Measurements from ENCODE around the gene PFDN6. TPM values are rescaled to one million over a fixed set of nuclear protein-coding genes. Genes with fewer than 3 reads are reported as not detected.

The PFDN6 gene
- polyA plus RNA-seq, 3 donors, result 26.0 to 36.2 (median 28.4) TPM

DNA sequence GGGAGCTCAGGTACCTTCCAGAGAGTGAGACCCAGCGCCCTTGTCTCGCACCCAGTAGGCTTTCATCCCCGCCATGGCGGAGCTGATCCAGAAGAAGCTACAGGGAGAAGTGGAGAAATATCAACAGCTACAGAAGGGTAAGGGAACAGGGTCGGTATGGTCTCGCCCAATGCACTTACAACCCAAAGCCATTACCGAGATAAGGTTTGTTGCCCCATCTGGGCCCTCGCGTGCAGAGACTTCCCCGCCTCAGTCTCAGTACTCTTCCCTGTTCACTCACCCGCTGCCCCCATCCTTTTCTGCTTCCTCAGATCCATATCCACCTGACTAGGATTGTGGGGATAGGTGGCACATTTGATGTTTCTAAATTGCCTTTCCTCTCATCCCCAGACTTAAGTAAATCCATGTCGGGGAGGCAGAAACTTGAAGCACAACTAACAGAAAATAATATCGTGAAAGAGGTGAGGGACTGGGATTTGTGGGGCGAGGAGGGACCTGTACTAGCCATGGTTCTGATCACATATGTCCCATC is 449 bp downstream of the PFDN6 start:
- H3K36me3 ChIP-seq (replicated peaks in 1 of 2; ENCODE audit: control insufficient read depth in 1 of 2, insufficient read depth in 2 of 2, low read length in 2 of 2), result peaks cover 49 to 70% of the 10 kb centered on the region in 2 donors
- peaks cover 19 to 23% of the 10 kb centered on the region in 2 donors for H3K4me1 ChIP-seq (ENCODE audit: control insufficient read depth in 1 of 2, insufficient read depth in 2 of 2, low read length in 2 of 2)
- no peaks in the 10 kb centered on the region for H3K9me3 Mint-ChIP-seq
- peak in 1 of 3 donors; percentile 28 for DNase-seq
- H3K79me2 ChIP-seq (ENCODE audit: insufficient read depth, low read length), result peaks cover 51% of the 10 kb centered on the region
- peak overlapping the region; percentile 90 for H3K4me2 ChIP-seq (replicated peaks; ENCODE audit: extremely low read depth, low read length, poor library complexity, severe bottlenecking)
- no peaks in the 10 kb centered on the region for H3K27me3 ChIP-seq (ENCODE audit: control insufficient read depth in 2 of 2, insufficient read depth in 2 of 2, low read length in 2 of 2)
- H3K9me3 ChIP-seq (replicated peaks in 1 of 2; ENCODE audit: control insufficient read depth in 1 of 2, insufficient read depth in 1 of 2, low read length in 2 of 2), result no peaks in the 10 kb centered on the region
- peak overlapping the region; percentile 89 to 96 (median 94) for H3K27ac Mint-ChIP-seq
- H3K36me3 Mint-ChIP-seq, result peaks cover 58 to 59% of the 10 kb centered on the region in 2 donors
- H3K27me3 Mint-ChIP-seq (ENCODE audit: low read depth in 3 of 3), result no peaks in the 10 kb centered on the region
- 0% methylated on average over 4 of the region's 14 CpGs for WGBS (ENCODE audit: insufficient coverage)
- peak overlapping the region; percentile 91 for H2AFZ ChIP-seq (ENCODE audit: insufficient read depth, low read depth, low read length, poor library complexity, severe bottlenecking)
- peak overlapping the region; percentile 68 for H3K9ac ChIP-seq (ENCODE audit: insufficient read depth, low read length, poor library complexity, severe bottlenecking)
- peaks cover 49% of the 10 kb centered on the region for H4K20me1 ChIP-seq (ENCODE audit: insufficient read depth, low read length)
- H3K27ac ChIP-seq (ENCODE audit: low read depth in 1 of 2, low read length in 2 of 2), result peak overlapping the region in 1 of 2 donors; percentile 75
- TF ChIP-seq, protein P1, sequence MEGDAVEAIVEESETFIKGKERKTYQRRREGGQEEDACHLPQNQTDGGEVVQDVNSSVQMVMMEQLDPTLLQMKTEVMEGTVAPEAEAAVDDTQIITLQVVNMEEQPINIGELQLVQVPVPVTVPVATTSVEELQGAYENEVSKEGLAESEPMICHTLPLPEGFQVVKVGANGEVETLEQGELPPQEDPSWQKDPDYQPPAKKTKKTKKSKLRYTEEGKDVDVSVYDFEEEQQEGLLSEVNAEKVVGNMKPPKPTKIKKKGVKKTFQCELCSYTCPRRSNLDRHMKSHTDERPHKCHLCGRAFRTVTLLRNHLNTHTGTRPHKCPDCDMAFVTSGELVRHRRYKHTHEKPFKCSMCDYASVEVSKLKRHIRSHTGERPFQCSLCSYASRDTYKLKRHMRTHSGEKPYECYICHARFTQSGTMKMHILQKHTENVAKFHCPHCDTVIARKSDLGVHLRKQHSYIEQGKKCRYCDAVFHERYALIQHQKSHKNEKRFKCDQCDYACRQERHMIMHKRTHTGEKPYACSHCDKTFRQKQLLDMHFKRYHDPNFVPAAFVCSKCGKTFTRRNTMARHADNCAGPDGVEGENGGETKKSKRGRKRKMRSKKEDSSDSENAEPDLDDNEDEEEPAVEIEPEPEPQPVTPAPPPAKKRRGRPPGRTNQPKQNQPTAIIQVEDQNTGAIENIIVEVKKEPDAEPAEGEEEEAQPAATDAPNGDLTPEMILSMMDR (IDR thresholded peaks at IDR 0.05), result no peak
- intact Hi-C loops (cut with micrococcal nuclease), result loop anchor here in 1 of 2 donors (2.0 to 10.0 kb wide), 2 partner anchors 17 to 105 kb away; partner anchors contain the start of genes KIFC1 and RPS18
- H3K4me3 ChIP-seq (replicated peaks in 1 of 3; ENCODE audit: low read depth in 2 of 3, low read length in 3 of 3), result peak overlapping the region; percentile 81 to 99 (median 82)
- H3K4me1 Mint-ChIP-seq, result peaks cover 33% of the 10 kb centered on the region
- H3K4me3 Mint-ChIP-seq, result peak overlapping the region; percentile 99 to 100

DNA sequence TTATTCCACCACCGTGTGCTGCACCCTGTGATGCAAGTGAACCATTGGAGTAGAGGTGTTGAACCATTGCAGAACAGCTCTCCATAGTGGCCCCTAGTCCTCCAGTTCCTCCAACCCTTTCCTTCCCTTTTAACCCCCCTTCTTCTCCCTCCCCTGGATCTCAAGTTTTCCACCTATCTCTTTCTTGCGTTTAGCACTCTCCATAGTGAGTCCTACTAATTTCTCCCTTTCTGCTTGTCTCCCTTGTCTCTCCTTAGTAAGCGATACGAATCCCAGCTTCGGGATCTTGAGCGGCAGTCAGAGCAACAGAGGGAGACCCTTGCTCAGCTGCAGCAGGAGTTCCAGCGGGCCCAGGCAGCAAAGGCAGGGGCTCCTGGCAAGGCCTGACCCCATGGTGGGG is 1.1 kb downstream of the PFDN6 start:
- Mint-ChIP-seq H3K36me3 (peaks cover 61 to 64% of the 10 kb centered on the region in 2 donors), H3K27ac (peak overlapping the region in 2 of 7 donors; percentile 32 to 94), H3K4me3 (peak overlapping the region; percentile 99 to 100), H3K27me3 (ENCODE audit: low read depth in 3 of 3) (no peaks in the 10 kb centered on the region), H3K9me3 (no peaks in the 10 kb centered on the region), H3K4me1 (peaks cover 33% of the 10 kb centered on the region)
- Histone ChIP-seq H3K79me2 (ENCODE audit: insufficient read depth, low read length) (peaks cover 55% of the 10 kb centered on the region), H3K9ac (ENCODE audit: insufficient read depth, low read length, poor library complexity, severe bottlenecking) (peak overlapping the region; percentile 68), H3K4me3 (replicated peaks in 1 of 3; ENCODE audit: low read depth in 2 of 3, low read length in 3 of 3) (peak overlapping the region in 1 of 3 experiments; percentile 99), H2AFZ (ENCODE audit: insufficient read depth, low read depth, low read length, poor library complexity, severe bottlenecking) (no peak overlapping the region), H3K9me3 (replicated peaks in 1 of 2; ENCODE audit: control insufficient read depth in 1 of 2, insufficient read depth in 1 of 2, low read length in 2 of 2) (no peaks in the 10 kb centered on the region), H3K4me1 (ENCODE audit: control insufficient read depth in 1 of 2, insufficient read depth in 2 of 2, low read length in 2 of 2) (peaks cover 19 to 23% of the 10 kb centered on the region in 2 donors), H3K27me3 (ENCODE audit: control insufficient read depth in 2 of 2, insufficient read depth in 2 of 2, low read length in 2 of 2) (no peaks in the 10 kb centered on the region), H3K27ac (ENCODE audit: low read depth in 1 of 2, low read length in 2 of 2) (peak overlapping the region in 1 of 2 donors; percentile 75), H4K20me1 (ENCODE audit: insufficient read depth, low read length) (peaks cover 55% of the 10 kb centered on the region), H3K4me2 (replicated peaks; ENCODE audit: extremely low read depth, low read length, poor library complexity, severe bottlenecking) (peak overlapping the region; percentile 90), H3K36me3 (replicated peaks in 1 of 2; ENCODE audit: control insufficient read depth in 1 of 2, insufficient read depth in 2 of 2, low read length in 2 of 2) (peaks cover 52 to 70% of the 10 kb centered on the region in 2 donors)
- TF ChIP-seq, protein P1 (IDR thresholded peaks at IDR 0.05), result no peak
- intact Hi-C loops (cut with micrococcal nuclease), result loop anchor here in 1 of 2 donors (10.0 kb wide), 1 partner anchor 104 kb away; the partner anchor contains the start of gene KIFC1
- no peak for DNase-seq
- WGBS (ENCODE audit: insufficient coverage), result 89% methylated on average over 2 of the region's 7 CpGs
